Stimulated activated CD4-positive, alpha-beta T cell treated with anti-CD3 and anti-CD28 coated beads, Interleukin-15, amount 100 ng/mL, for 24 hours (primary cell): ENCODE measurements around the gene AGBL1.
A peak's percentile ranks its signal among the peaks of the same experiment; 100 is the strongest.
"Not testable (repeated sequence)": the region's sequence is repeated elsewhere in the genome, so short reads cannot be mapped to it uniquely, and the experiment has no call there.

ENCODE experiments used
- DNase-seq: peaks from one replicate; pipeline ENCODE4 v3.0.0-alpha.2; 2020

AGBL1 gene

GRCh38 chr15:87032295-87032694 lies 952.6 kb downstream of the AGBL1 start:
- no peak for DNase-seq

- DNase-seq: no peak
Observed at GRCh38 chr15:87033056-87033455, 953.4 kb downstream of the AGBL1 start.

GRCh38 chr15:87034886-87035285 lies 955.2 kb downstream of the AGBL1 start:
- DNase-seq: no peak

GRCh38 chr15:87038404-87038803 lies 958.7 kb downstream of the AGBL1 start:
- DNase-seq: peak; percentile 1

- DNase-seq: not testable (repeated sequence)
Observed at GRCh38 chr15:87042619-87043018, 962.9 kb downstream of the AGBL1 start.

GRCh38 chr15:87045746-87046145 lies 966.1 kb downstream of the AGBL1 start:
- DNase-seq: no peak

GRCh38 chr15:87047203-87047965 lies 967.7 kb downstream of the AGBL1 start:
- no peak for DNase-seq
